H9 (cell line): ENCODE data around the gene FAM227B. TPM values are rescaled to one million over a fixed set of nuclear protein-coding genes. Genes with fewer than 3 reads are reported as not detected.

Source experiments
- DNase-seq: peaks from one replicate; pipeline ENCODE4 v3.0.0-alpha.2; 2017
- H2AFZ ChIP-seq: one replicate; pipeline ENCODE4 v1.6.1; 2013; ENCODE audit warnings: mild to moderate bottlenecking, low read length, control low read depth, moderate library complexity
- H2AK5ac ChIP-seq: 2 replicates; pipeline ENCODE4 v1.6.1; 2013; ENCODE audit warnings: low read length, control low read depth, mixed read lengths; ENCODE audit not compliant: insufficient read length
- H2BK120ac ChIP-seq: one replicate; pipeline ENCODE4 v1.6.1; 2013; ENCODE audit warnings: low read depth, mild to moderate bottlenecking, low read length, control low read depth, inconsistent platforms; ENCODE audit not compliant: poor library complexity, severe bottlenecking
- H2BK12ac ChIP-seq: 2 replicates; pipeline ENCODE4 v1.6.1; 2013; ENCODE audit warnings: low read length, control low read depth, mixed read lengths, low read depth; ENCODE audit not compliant: insufficient read length
- H2BK15ac ChIP-seq: 2 replicates; pipeline ENCODE4 v1.6.1; 2013; ENCODE audit warnings: low read depth, low read length, control low read depth
- H2BK20ac ChIP-seq: one replicate; pipeline ENCODE4 v1.6.1; 2013; ENCODE audit warnings: low read depth, mild to moderate bottlenecking, low read length, control low read depth, inconsistent platforms; ENCODE audit not compliant: poor library complexity, severe bottlenecking
- H2BK5ac ChIP-seq: 2 replicates; pipeline ENCODE4 v1.6.1; 2013; ENCODE audit warnings: low read length, control low read depth, mixed read lengths; ENCODE audit not compliant: insufficient read length
- H3K14ac ChIP-seq: 2 replicates; pipeline ENCODE4 v1.6.1; 2013; ENCODE audit warnings: low read length, control low read depth; ENCODE audit not compliant: insufficient read depth
- H3K18ac ChIP-seq: 2 replicates; pipeline ENCODE4 v1.6.1; 2013; ENCODE audit warnings: low read depth, mild to moderate bottlenecking, mixed read lengths, low read length, control low read depth; ENCODE audit not compliant: insufficient read length
- H3K23ac ChIP-seq: 2 replicates; pipeline ENCODE4 v1.6.1; 2013; ENCODE audit warnings: low read length, control low read depth, mixed read lengths, low read depth; ENCODE audit not compliant: insufficient read length
- H3K23me2 ChIP-seq: 2 replicates; pipeline ENCODE4 v1.6.1; 2013; ENCODE audit warnings: low read depth, mild to moderate bottlenecking, mixed read lengths, low read length, control low read depth; ENCODE audit not compliant: insufficient read length, poor library complexity, severe bottlenecking
- H3K27ac ChIP-seq: 2 replicates; pipeline ENCODE4 v1.5.1; 2013; ENCODE audit warnings: low read length, control low read depth, mixed read lengths, low read depth; ENCODE audit not compliant: insufficient read length
- H3K27me3 ChIP-seq: 2 replicates; pipeline ENCODE4 v1.6.1; 2013; ENCODE audit warnings: low read length, control low read depth, inconsistent platforms; ENCODE audit not compliant: insufficient read depth
- H3K4ac ChIP-seq: 2 replicates; pipeline ENCODE4 v1.6.1; 2013; ENCODE audit warnings: low read depth, mild to moderate bottlenecking, control low read depth, inconsistent platforms, low read length, moderate library complexity
- H3K4me1 ChIP-seq: 2 replicates; pipeline ENCODE4 v1.6.1; 2013; ENCODE audit warnings: low read length, control low read depth, inconsistent platforms; ENCODE audit not compliant: insufficient read depth
- H3K4me2 ChIP-seq: 2 replicates; pipeline ENCODE4 v1.6.1; 2013; ENCODE audit warnings: low read length, control low read depth, mixed read lengths; ENCODE audit not compliant: insufficient read length, insufficient read depth
- H3K56ac ChIP-seq: 2 replicates; pipeline ENCODE4 v1.6.1; 2013; ENCODE audit warnings: low read depth, mild to moderate bottlenecking, mixed read lengths, low read length, control low read depth; ENCODE audit not compliant: insufficient read length
- H3K79me1 ChIP-seq: 2 replicates; pipeline ENCODE4 v1.6.1; 2013; ENCODE audit warnings: low read depth, mild to moderate bottlenecking, moderate library complexity, low read length, control low read depth, inconsistent platforms; ENCODE audit not compliant: insufficient read depth, poor library complexity, severe bottlenecking
- H3K79me2 ChIP-seq: 2 replicates; pipeline ENCODE4 v1.6.1; 2013; ENCODE audit warnings: low read length, control low read depth, inconsistent platforms; ENCODE audit not compliant: insufficient read depth
- H3K9ac ChIP-seq: 2 replicates; pipeline ENCODE4 v1.6.1; 2013; ENCODE audit warnings: low read length, control low read depth, mixed read lengths; ENCODE audit not compliant: insufficient read length; ENCODE audit errors: extremely low read depth
- H3K9me3 ChIP-seq: one replicate; pipeline ENCODE4 v1.6.1; 2013; ENCODE audit warnings: low read depth, low read length, inconsistent platforms; ENCODE audit not compliant: control insufficient read depth
- H3T11ph ChIP-seq: one replicate; pipeline ENCODE4 v1.6.1; 2013; ENCODE audit warnings: mild to moderate bottlenecking, low read length, control low read depth, inconsistent platforms
- H4K20me1 ChIP-seq: one replicate; pipeline ENCODE4 v1.6.1; 2013; ENCODE audit not compliant: control insufficient read depth, insufficient read length, insufficient read depth
- H4K5ac ChIP-seq: 2 replicates; pipeline ENCODE4 v1.6.1; 2013; ENCODE audit warnings: low read depth, mild to moderate bottlenecking, mixed read lengths, low read length, control low read depth; ENCODE audit not compliant: insufficient read length
- H4K8ac ChIP-seq: replicated peaks from 2 replicates; pipeline ENCODE4 v1.6.1; 2013; ENCODE audit warnings: low read length, control low read depth, mixed read lengths, low read depth; ENCODE audit not compliant: insufficient read length
- H4K91ac ChIP-seq: 2 replicates; pipeline ENCODE4 v1.6.1; 2013; ENCODE audit warnings: low read depth, mild to moderate bottlenecking, moderate library complexity, mixed read lengths, low read length, control low read depth; ENCODE audit not compliant: insufficient read length
- H3K27ac Mint-ChIP-seq, 3 experiments: 2 replicates in 2 of 3; 3 replicates in 1 of 3; pipeline ENCODE4 v1.8.0; 2020 to 2021; ENCODE audit warnings: mixed read lengths in 3 of 3, mild to moderate bottlenecking in 1 of 3, moderate library complexity in 1 of 3
- H3K27me3 Mint-ChIP-seq: 2 replicates; pipeline ENCODE4 v1.8.0; 2021; ENCODE audit warnings: low read depth, mild to moderate bottlenecking, moderate library complexity, mixed read lengths
- H3K36me3 Mint-ChIP-seq, 3 experiments: 2 replicates in 2 of 3; 3 replicates in 1 of 3; pipeline ENCODE4 v1.8.0; 2020 to 2021; ENCODE audit warnings: low read depth in 3 of 3, mixed read lengths in 3 of 3; ENCODE audit not compliant: insufficient read depth in 1 of 3
- H3K4me1 Mint-ChIP-seq, 2 experiments: 2 replicates each; pipeline ENCODE4 v1.8.0; 2020; ENCODE audit warnings: mixed read lengths in 2 of 2
- H3K4me3 Mint-ChIP-seq, 2 experiments: 2 replicates in 1 of 2; 3 replicates in 1 of 2; pipeline ENCODE4 v1.8.0; 2020 to 2021; ENCODE audit warnings: mild to moderate bottlenecking in 2 of 2, mixed read lengths in 2 of 2, moderate library complexity in 1 of 2
- H3K9me3 Mint-ChIP-seq, 2 experiments: 2 replicates in 1 of 2; 3 replicates in 1 of 2; pipeline ENCODE4 v1.8.0; 2020; ENCODE audit warnings: mild to moderate bottlenecking in 2 of 2, mixed read lengths in 2 of 2, moderate library complexity in 1 of 2
- WGBS: extraction: QIAGEN DNeasy Blood & Tissue Kit; methylation state at CpG from one replicate; pipeline ENCODE4 v1.1.7; 2013; ENCODE audit warnings: missing lambda C conversion rate, low lambda C conversion rate, mixed read lengths; ENCODE audit not compliant: insufficient read length; ENCODE audit errors: extremely low coverage; 5-methylcytosine and 5-hydroxymethylcytosine counted together
- total RNA-seq: library from RNA; stranded (reverse); gene quantifications from 2 replicates; pipeline ENCODE4 v1.2.1, GENCODE V29; 2021
- TF ChIP-seq, protein P1 (sequence below): fragments of 200-600 bp; sonication (generic); conservative IDR thresholded peaks from 3 replicates; pipeline ENCODE4 v1.8.0; 2021; ENCODE audit warnings: antibody characterized with exemption, mild to moderate bottlenecking

FAM227B gene
- total RNA-seq, 1 experiment from 2014 or later = 5.5 TPM

- WGBS = no CpG with 5 or more reads among the region's 22 CpGs
- H2BK15ac ChIP-seq = no peak overlapping the region
- no peaks in the 10 kb centered on the region for H3K79me1 ChIP-seq
- no peaks in the 10 kb centered on the region for H3K9me3 ChIP-seq
- no peak overlapping the region for H3K14ac ChIP-seq
- no peaks in the 10 kb centered on the region for H3K23me2 ChIP-seq
- no peaks in the 10 kb centered on the region; a peak in 1 of 7 replicates for H3K36me3 Mint-ChIP-seq
- H3K23ac ChIP-seq = no peak overlapping the region
- no peak overlapping the region for H3K4me2 ChIP-seq
- no peak overlapping the region for H3K27ac ChIP-seq
- no peak overlapping the region for H2BK120ac ChIP-seq
- peaks cover 0 to 3% of the 10 kb centered on the region in 2 experiments; a peak in 1 of 5 replicates for H3K9me3 Mint-ChIP-seq
- H3K4me1 ChIP-seq = no peaks in the 10 kb centered on the region; the same call in 1 of the 2 replicates
- H3K79me2 ChIP-seq = no peaks in the 10 kb centered on the region
- no peak overlapping the region for H2BK20ac ChIP-seq
- no peak overlapping the region for H3K27ac Mint-ChIP-seq
- H2BK12ac ChIP-seq = no peak overlapping the region
- peaks cover 0 to 3% of the 10 kb centered on the region in 2 experiments; a peak in 1 of 4 replicates for H3K4me1 Mint-ChIP-seq
- H3K27me3 Mint-ChIP-seq = no peaks in the 10 kb centered on the region
- no peak overlapping the region for H3K4ac ChIP-seq
- no peak overlapping the region for H3T11ph ChIP-seq
- H3K4me3 Mint-ChIP-seq = no peak overlapping the region
- H4K20me1 ChIP-seq = no peaks in the 10 kb centered on the region
- no peak overlapping the region for H4K91ac ChIP-seq
- TF ChIP-seq, protein P1, sequence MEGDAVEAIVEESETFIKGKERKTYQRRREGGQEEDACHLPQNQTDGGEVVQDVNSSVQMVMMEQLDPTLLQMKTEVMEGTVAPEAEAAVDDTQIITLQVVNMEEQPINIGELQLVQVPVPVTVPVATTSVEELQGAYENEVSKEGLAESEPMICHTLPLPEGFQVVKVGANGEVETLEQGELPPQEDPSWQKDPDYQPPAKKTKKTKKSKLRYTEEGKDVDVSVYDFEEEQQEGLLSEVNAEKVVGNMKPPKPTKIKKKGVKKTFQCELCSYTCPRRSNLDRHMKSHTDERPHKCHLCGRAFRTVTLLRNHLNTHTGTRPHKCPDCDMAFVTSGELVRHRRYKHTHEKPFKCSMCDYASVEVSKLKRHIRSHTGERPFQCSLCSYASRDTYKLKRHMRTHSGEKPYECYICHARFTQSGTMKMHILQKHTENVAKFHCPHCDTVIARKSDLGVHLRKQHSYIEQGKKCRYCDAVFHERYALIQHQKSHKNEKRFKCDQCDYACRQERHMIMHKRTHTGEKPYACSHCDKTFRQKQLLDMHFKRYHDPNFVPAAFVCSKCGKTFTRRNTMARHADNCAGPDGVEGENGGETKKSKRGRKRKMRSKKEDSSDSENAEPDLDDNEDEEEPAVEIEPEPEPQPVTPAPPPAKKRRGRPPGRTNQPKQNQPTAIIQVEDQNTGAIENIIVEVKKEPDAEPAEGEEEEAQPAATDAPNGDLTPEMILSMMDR = no peak
- no peak overlapping the region for H2BK5ac ChIP-seq
- H3K56ac ChIP-seq = no peak overlapping the region
- no peak overlapping the region for H3K18ac ChIP-seq
- no peak overlapping the region for H4K5ac ChIP-seq
- DNase-seq = no peak
- H2AK5ac ChIP-seq = no peak overlapping the region
- H2AFZ ChIP-seq = no peak overlapping the region
- H3K9ac ChIP-seq = no peak overlapping the region
- H4K8ac ChIP-seq = no peak overlapping the region
- no peaks in the 10 kb centered on the region for H3K27me3 ChIP-seq
These were observed 254.1 kb downstream of the FAM227B start for GRCh38 chr15:49366496-49366895.
